GM12864 (cell line): ENCODE data around the gene KCNQ1OT1.

ENCODE experiments used
- DNase-seq: peaks from one replicate; pipeline ENCODE4 v3.0.0-alpha.2; 2011; ENCODE audit warnings: low read depth
- H3K4me3 ChIP-seq: 2 replicates; pipeline ENCODE4 v1.5.1; 2011; ENCODE audit warnings: mild to moderate bottlenecking, low read depth, low read length, control low read depth
- TF ChIP-seq, protein P1 (sequence below): IDR thresholded peaks from 2 replicates; pipeline ENCODE4 v1.5.1; 2011; ENCODE audit warnings: low read depth, mild to moderate bottlenecking, moderate library complexity, low read length, control low read depth, inconsistent platforms; ENCODE audit errors: missing control alignments

Gene KCNQ1OT1

GRCh38 chr11:2592559-2593392, 107.0 kb downstream of the KCNQ1OT1 start:
- TF ChIP-seq, protein P1, sequence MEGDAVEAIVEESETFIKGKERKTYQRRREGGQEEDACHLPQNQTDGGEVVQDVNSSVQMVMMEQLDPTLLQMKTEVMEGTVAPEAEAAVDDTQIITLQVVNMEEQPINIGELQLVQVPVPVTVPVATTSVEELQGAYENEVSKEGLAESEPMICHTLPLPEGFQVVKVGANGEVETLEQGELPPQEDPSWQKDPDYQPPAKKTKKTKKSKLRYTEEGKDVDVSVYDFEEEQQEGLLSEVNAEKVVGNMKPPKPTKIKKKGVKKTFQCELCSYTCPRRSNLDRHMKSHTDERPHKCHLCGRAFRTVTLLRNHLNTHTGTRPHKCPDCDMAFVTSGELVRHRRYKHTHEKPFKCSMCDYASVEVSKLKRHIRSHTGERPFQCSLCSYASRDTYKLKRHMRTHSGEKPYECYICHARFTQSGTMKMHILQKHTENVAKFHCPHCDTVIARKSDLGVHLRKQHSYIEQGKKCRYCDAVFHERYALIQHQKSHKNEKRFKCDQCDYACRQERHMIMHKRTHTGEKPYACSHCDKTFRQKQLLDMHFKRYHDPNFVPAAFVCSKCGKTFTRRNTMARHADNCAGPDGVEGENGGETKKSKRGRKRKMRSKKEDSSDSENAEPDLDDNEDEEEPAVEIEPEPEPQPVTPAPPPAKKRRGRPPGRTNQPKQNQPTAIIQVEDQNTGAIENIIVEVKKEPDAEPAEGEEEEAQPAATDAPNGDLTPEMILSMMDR: no peak
- DNase-seq: no peak
- no peak overlapping the region for H3K4me3 ChIP-seq

DNA sequence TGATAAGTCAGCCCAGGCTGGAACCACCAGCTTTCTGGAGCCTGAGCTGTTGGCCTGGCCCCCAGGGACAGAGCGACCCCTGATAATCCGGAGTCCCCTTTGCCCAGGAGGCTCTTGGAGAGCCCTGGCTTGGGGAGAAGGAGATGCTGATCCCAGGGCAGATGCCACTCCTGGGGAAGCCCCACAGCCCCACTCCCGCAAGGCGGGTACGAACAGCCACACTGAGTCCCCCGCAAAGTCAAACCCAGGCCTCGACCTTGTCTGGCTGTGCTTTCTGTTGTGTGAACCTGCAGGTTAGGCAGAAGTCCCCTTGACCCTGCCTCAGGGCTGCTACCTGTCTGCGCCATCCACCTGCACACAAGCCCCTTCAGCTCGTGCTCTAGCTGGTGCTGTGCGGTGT, 108.0 kb downstream of the KCNQ1OT1 start:
- H3K4me3 ChIP-seq: no peak overlapping the region
- no peak for DNase-seq
- TF ChIP-seq, protein P1: no peak

GRCh38 chr11:2590965-2591754, 108.6 kb downstream of the KCNQ1OT1 start:
- TF ChIP-seq, protein P1: no peak
- no peak overlapping the region for H3K4me3 ChIP-seq
- DNase-seq: no peak

DNA sequence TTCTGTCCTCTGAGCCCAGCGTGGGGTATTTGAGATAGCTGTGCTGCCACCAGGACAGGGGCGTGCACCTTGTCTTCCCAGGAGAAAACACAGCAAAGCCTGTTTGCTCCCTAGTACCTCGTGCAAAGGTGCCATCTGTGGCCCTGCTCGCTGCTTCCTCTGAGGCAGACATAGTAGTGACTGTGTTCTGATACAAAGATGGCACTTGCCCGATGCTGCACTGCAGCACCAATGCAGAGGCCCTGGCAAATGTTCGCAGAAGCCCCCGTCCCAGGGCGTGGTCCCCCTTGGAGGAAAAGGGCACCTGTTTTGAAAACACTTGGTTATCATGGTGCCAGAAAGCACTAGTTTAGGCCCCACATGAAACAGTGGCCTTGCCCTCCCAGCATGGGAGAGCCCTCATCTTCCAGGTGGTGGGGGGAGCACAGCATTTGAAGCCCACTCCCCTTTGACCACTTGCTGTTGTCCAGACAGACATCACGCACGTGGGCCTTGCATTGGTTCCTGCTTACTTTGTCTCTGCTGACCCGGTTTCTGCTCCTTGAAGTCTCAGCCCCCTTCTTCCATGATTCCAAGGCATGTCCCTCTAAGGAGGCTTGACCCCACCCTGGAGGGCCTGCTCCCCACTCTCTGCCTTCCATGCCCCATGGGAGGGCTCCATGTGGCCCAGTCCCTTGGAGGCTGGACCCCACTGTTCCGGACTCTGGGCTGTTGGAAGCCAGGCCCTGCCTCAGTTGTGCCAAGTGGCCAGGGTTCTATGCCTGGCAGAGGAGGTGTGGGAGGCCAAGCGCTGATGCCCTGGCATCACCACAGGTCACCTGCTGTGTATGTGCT, 109.4 kb downstream of the KCNQ1OT1 start:
- no peak overlapping the region for H3K4me3 ChIP-seq
- TF ChIP-seq, protein P1: no peak
- no peak for DNase-seq

- H3K4me3 ChIP-seq: no peak overlapping the region
- no peak for DNase-seq
- TF ChIP-seq, protein P1: no peak
Observed at GRCh38 chr11:2589538-2589934, 110.3 kb downstream of the KCNQ1OT1 start.

DNA sequence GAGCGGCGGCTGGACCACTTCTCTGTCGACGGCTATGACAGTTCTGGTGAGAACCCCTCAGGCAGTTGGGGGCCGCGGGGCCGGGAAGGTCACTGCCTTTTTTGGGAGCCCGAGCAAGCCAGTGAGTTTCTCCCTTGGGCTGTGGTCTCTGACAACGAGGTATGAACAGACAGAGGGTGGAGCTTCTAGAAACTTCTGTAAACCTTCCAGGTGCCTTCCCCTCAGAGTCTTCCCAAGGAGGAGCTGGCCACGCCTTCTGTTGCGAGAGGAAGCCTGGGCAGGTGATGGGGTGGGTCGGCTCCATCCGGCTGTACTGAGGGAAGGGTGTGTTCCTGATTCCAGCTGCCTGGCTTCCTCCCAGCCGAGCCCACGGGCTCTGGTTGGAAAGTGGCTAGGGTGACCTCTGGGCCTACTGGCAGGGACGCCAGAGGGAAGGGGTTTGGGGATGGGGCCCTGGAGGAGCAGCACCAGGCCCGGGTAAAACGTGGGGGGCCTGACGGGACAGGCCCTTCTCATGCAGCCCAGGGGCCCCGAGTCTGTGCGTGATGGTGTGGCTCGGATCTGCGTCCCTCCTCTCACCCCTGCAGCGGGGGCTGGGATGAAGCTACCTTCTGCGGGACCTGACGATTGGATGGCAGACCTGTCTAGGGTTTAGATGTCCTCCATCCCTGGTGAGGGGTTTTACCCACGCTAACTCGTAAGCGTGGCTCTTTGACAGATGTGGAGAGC, 110.8 kb downstream of the KCNQ1OT1 start:
- no peak overlapping the region for H3K4me3 ChIP-seq
- no peak for DNase-seq
- TF ChIP-seq, protein P1: no peak
